Right atrium auricular region (tissue), 2 donors: ENCODE results near the gene PLPPR3. TPM values are rescaled to one million over a fixed set of nuclear protein-coding genes. Genes with fewer than 3 reads are reported as not detected.

Experiments used
- DNase-seq: peaks from one replicate; pipeline ENCODE4 v3.0.0-alpha.2; 2019; ENCODE audit warnings: low spot score
- H3K27ac ChIP-seq, 2 donors: fragments of 200-600 bp; sonication (generic); 1 replicate in 1 of 2; 2 replicates in 1 of 2; pipeline ENCODE4 v1.5.1; 2016 to 2019
- H3K27me3 ChIP-seq, 2 donors: fragments of 200-600 bp; sonication (generic); one replicate each; pipeline versions ENCODE4 v1.5.1 to v1.6.0; 2017 to 2019
- H3K36me3 ChIP-seq: fragments of 200-600 bp; sonication (generic); one replicate; pipeline ENCODE4 v1.5.1; 2016
- H3K4me1 ChIP-seq, 2 donors: fragments of 200-600 bp; sonication (generic); one replicate each; pipeline versions ENCODE4 v1.5.1 to v1.6.0; 2017 to 2019
- H3K4me3 ChIP-seq, 2 donors: fragments of 200-600 bp; sonication (generic); 1 replicate in 1 of 2; 2 replicates in 1 of 2; pipeline ENCODE4 v1.5.1; 2017 to 2019; ENCODE audit warnings: mild to moderate bottlenecking in 1 of 2, moderate library complexity in 1 of 2
- H3K9me3 ChIP-seq, 2 donors: fragments of 200-600 bp; sonication (generic); one replicate each; pipeline ENCODE4 v1.5.1; 2019
- CTCF ChIP-seq, 2 donors: fragments of 200-600 bp; sonication (generic); IDR thresholded peaks; one replicate each; pipeline ENCODE4 v1.5.1; 2019; ENCODE audit warnings: antibody characterized with exemption in 2 of 2
- total RNA-seq, 2 donors: library from RNA; depleted of rRNA; stranded (reverse); fragments of >200 nt; gene quantifications; one replicate each; pipeline ENCODE4 v1.1.0, GENCODE V29; 2016

The PLPPR3 gene
- total RNA-seq, 2 donors from 2014 or later = not detected

- H3K27me3 ChIP-seq = no peaks in the 10 kb centered on the region
- peaks cover 20% of the 10 kb centered on the region for H3K36me3 ChIP-seq
- no peak for DNase-seq
Measured at GRCh38 chr19:867855-868457, 46.2 kb upstream of the PLPPR3 start.

GRCh38 chr19:867301-867793, 45.6 kb upstream of the PLPPR3 start:
- H3K9me3 ChIP-seq = no peaks in the 10 kb centered on the region
- peaks cover 0 to 24% of the 10 kb centered on the region in 2 donors for H3K4me1 ChIP-seq
- no peak for TF ChIP-seq CTCF (IDR thresholded peaks at IDR 0.05)
- no peak for DNase-seq
- H3K4me3 ChIP-seq = no peak overlapping the region
- H3K27me3 ChIP-seq = no peaks in the 10 kb centered on the region
- H3K27ac ChIP-seq = no peak overlapping the region
- peaks cover 20% of the 10 kb centered on the region for H3K36me3 ChIP-seq

More at GRCh38 chr19:867855-868457, 46.2 kb upstream of the PLPPR3 start:
- TF ChIP-seq CTCF (IDR thresholded peaks at IDR 0.05) = no peak
- Histone ChIP-seq H3K27ac (no peak overlapping the region), H3K4me1 (peaks cover 0 to 21% of the 10 kb centered on the region in 2 donors), H3K4me3 (no peak overlapping the region), H3K9me3 (no peaks in the 10 kb centered on the region)

GRCh38 chr19:866769-867300, 45.1 kb upstream of the PLPPR3 start:
- TF ChIP-seq CTCF (IDR thresholded peaks at IDR 0.05) = no peak
- Histone ChIP-seq H3K4me3 (no peak overlapping the region), H3K36me3 (peaks cover 20% of the 10 kb centered on the region), H3K27me3 (no peaks in the 10 kb centered on the region), H3K27ac (no peak overlapping the region), H3K9me3 (no peaks in the 10 kb centered on the region), H3K4me1 (peaks cover 0 to 27% of the 10 kb centered on the region in 2 donors)
- DNase-seq = no peak

- no peaks in the 10 kb centered on the region for H3K9me3 ChIP-seq
- peaks cover 0 to 34% of the 10 kb centered on the region in 2 donors for H3K4me1 ChIP-seq
- H3K27ac ChIP-seq = no peak overlapping the region
- H3K27me3 ChIP-seq = peaks cover 0 to 6% of the 10 kb centered on the region in 2 donors
- H3K36me3 ChIP-seq = peaks cover 9% of the 10 kb centered on the region
- no peak for DNase-seq
- H3K4me3 ChIP-seq = no peak overlapping the region
- TF ChIP-seq CTCF (IDR thresholded peaks at IDR 0.05) = no peak
Measured at GRCh38 chr19:863315-863620, 41.5 kb upstream of the PLPPR3 start.

GRCh38 chr19:862581-863314, 41.0 kb upstream of the PLPPR3 start:
- Histone ChIP-seq H3K4me3 (peak overlapping the region in 1 of 2 donors; percentile 15), H3K27ac (no peak overlapping the region)
- no peak for DNase-seq

More at GRCh38 chr19:862581-863314, 41.0 kb upstream of the PLPPR3 start:
- peaks cover 4% of the 10 kb centered on the region for H3K36me3 ChIP-seq
- H3K9me3 ChIP-seq = no peaks in the 10 kb centered on the region
- peaks cover 0 to 34% of the 10 kb centered on the region in 2 donors for H3K4me1 ChIP-seq
- H3K27me3 ChIP-seq = peaks cover 0 to 6% of the 10 kb centered on the region in 2 donors
- TF ChIP-seq CTCF (IDR thresholded peaks at IDR 0.05) = no peak
